HG03108 (cell line): Measurements from ENCODE around the gene MDFIC.

Experiments
- ATAC-seq: cut with Tn5 transposase; IDR thresholded peaks from one replicate; pipeline ENCODE4 v1.9.1; 2021; ENCODE audit warnings: moderate library complexity; ENCODE audit not compliant: unreplicated experiment

Gene MDFIC

GRCh38 chr7:114986190-114987180 is 64.6 kb downstream of the MDFIC start:
- no peak for ATAC-seq

GRCh38 chr7:114988026-114988425 is 66.1 kb downstream of the MDFIC start:
- ATAC-seq = no peak

- ATAC-seq = no peak
These were observed 67.0 kb downstream of the MDFIC start for GRCh38 chr7:114988755-114989375.

- ATAC-seq = no peak
These were observed 67.6 kb downstream of the MDFIC start for GRCh38 chr7:114989531-114989930.

GRCh38 chr7:114997487-114998404 is 75.9 kb downstream of the MDFIC start:
- no peak for ATAC-seq

- no peak for ATAC-seq
These were observed 82.2 kb downstream of the MDFIC start for GRCh38 chr7:115004121-115004520.

GRCh38 chr7:115005251-115005650 is 83.4 kb downstream of the MDFIC start:
- no peak for ATAC-seq

GRCh38 chr7:115005953-115006352 is 84.1 kb downstream of the MDFIC start:
- no peak for ATAC-seq

GRCh38 chr7:115007751-115008150 is 85.9 kb downstream of the MDFIC start:
- ATAC-seq = no peak

GRCh38 chr7:115008465-115009114 is 86.7 kb downstream of the MDFIC start:
- peak; percentile 61 for ATAC-seq

GRCh38 chr7:115009139-115009538 is 87.2 kb downstream of the MDFIC start:
- ATAC-seq = peak; percentile 71

GRCh38 chr7:115009736-115010440 is 88.0 kb downstream of the MDFIC start:
- ATAC-seq = no peak

GRCh38 chr7:115010441-115010820 is 88.5 kb downstream of the MDFIC start:
- ATAC-seq = no peak

- no peak for ATAC-seq
These were observed 92.0 kb downstream of the MDFIC start for GRCh38 chr7:115013886-115014285.

GRCh38 chr7:115014794-115015193 is 92.9 kb downstream of the MDFIC start:
- ATAC-seq = no peak

- no peak for ATAC-seq
These were observed 93.7 kb downstream of the MDFIC start for GRCh38 chr7:115015619-115016018.

- no peak for ATAC-seq
These were observed 98.2 kb downstream of the MDFIC start for GRCh38 chr7:115019882-115020605.

GRCh38 chr7:115023219-115023618 is 101.3 kb downstream of the MDFIC start:
- no peak for ATAC-seq

- no peak for ATAC-seq
These were observed 102.4 kb downstream of the MDFIC start for GRCh38 chr7:115024276-115024675.
